B cell (primary cell): ENCODE data around the gene FAM210B. TPM values are rescaled to one million over a fixed set of nuclear protein-coding genes. Genes with fewer than 3 reads are reported as not detected.

Source experiments
- ATAC-seq: fragments of 200-7000 bp; cut with Tn5 transposase; one replicate; pipeline ENCODE4 v1.10.0; 2021; ENCODE audit warnings: low read depth, mild to moderate bottlenecking, moderate number of reproducible peaks, moderate library complexity
- CTCF ChIA-PET: fragments of 350-600 bp; sonication (Branson Sonifier 250); formaldehyde crosslinking; loops from one replicate; lab custom pipeline; 2021; ENCODE audit warnings: antibody characterized with exemption, inconsistent platforms; lab: Charles Lee
- POLR2A ChIA-PET: fragments of 350-600 bp; sonication (Branson Sonifier 250); formaldehyde crosslinking; loops from one replicate; lab custom pipeline; 2021; ENCODE audit warnings: antibody characterized with exemption; lab: Charles Lee
- DNase-seq: peaks from one replicate; pipeline ENCODE4 v3.0.0; 2013
- H2AFZ ChIP-seq: 2 replicates; pipeline ENCODE4 v1.6.1; 2012; ENCODE audit warnings: mild to moderate bottlenecking, low read depth, low read length; ENCODE audit not compliant: insufficient read depth, poor library complexity, severe bottlenecking
- H3K27ac ChIP-seq, 2 donors: 1 replicate in 1 of 2; 2 replicates in 1 of 2; pipeline ENCODE4 v1.5.1; 2012 to 2013; ENCODE audit warnings: low read length in 2 of 2, mild to moderate bottlenecking in 2 of 2, moderate library complexity in 1 of 2
- H3K27me3 ChIP-seq, 4 experiments: fragments of 200-600 bp in 1 of 4; sonication (generic) in 1 of 4; replicated peaks in 1 of 4; 1 replicate in 2 of 4; 2 replicates in 2 of 4; pipeline versions ENCODE4 v1.6.1 to v1.7.0; 2013 to 2016; ENCODE audit warnings: low read length in 3 of 4, mild to moderate bottlenecking in 2 of 4, mixed read lengths in 1 of 4, moderate library complexity in 1 of 4; ENCODE audit not compliant: insufficient read depth in 4 of 4, control insufficient read depth in 3 of 4; ENCODE audit errors: control extremely low read depth in 1 of 4
- H3K36me3 ChIP-seq, 2 experiments: replicated peaks in 1 of 2; 1 replicate in 1 of 2; 2 replicates in 1 of 2; pipeline versions ENCODE4 v1.6.1 to v1.7.1; 2013; ENCODE audit warnings: low read length in 1 of 2; ENCODE audit not compliant: insufficient read depth in 2 of 2, control insufficient read depth in 1 of 2; ENCODE audit errors: control extremely low read depth in 1 of 2, extremely low read depth in 1 of 2
- H3K4me1 ChIP-seq, 2 donors: fragments of 200-600 bp in 1 of 2; sonication (generic) in 1 of 2; 1 replicate in 1 of 2; 2 replicates in 1 of 2; pipeline versions ENCODE4 v1.5.1 to v1.6.1; 2013 to 2017; ENCODE audit warnings: low read length in 2 of 2; ENCODE audit not compliant: control insufficient read depth in 2 of 2, insufficient read depth in 2 of 2
- H3K4me2 ChIP-seq: replicated peaks from 2 replicates; pipeline ENCODE3; 2012; ENCODE audit warnings: mild to moderate bottlenecking, low read depth, low read length; ENCODE audit not compliant: poor library complexity, severe bottlenecking
- H3K4me3 ChIP-seq, 5 experiments: fragments of 200-600 bp in 1 of 5; sonication (generic) in 1 of 5; 1 replicate in 3 of 5; 2 replicates in 2 of 5; pipeline versions ENCODE4 v1.5.1 to v1.7.0; 2011 to 2016; ENCODE audit warnings: low read length in 4 of 5, mild to moderate bottlenecking in 4 of 5, low read depth in 2 of 5, control low read depth in 1 of 5, moderate library complexity in 1 of 5; ENCODE audit not compliant: insufficient read depth in 1 of 5; ENCODE audit errors: control extremely low read depth in 1 of 5, extremely low read depth in 1 of 5
- H3K79me2 ChIP-seq: fragments of 200-600 bp; sonication (generic); one replicate; pipeline ENCODE4 v1.6.0; 2016; ENCODE audit warnings: low read length; ENCODE audit not compliant: control insufficient read depth, insufficient read depth
- H3K9ac ChIP-seq: fragments of 200-600 bp; sonication (generic); 2 replicates; pipeline ENCODE4 v1.6.1; 2017; ENCODE audit warnings: mild to moderate bottlenecking, low read length, moderate library complexity
- H3K9me3 ChIP-seq, 3 donors: one replicate each; pipeline versions ENCODE4 v1.6.1 to v1.7.1; 2013; ENCODE audit warnings: low read length in 2 of 3; ENCODE audit not compliant: control insufficient read depth in 2 of 3, insufficient read depth in 1 of 3; ENCODE audit errors: control extremely low read depth in 1 of 3
- H4K20me1 ChIP-seq: 2 replicates; pipeline ENCODE4 v1.6.0; 2012; ENCODE audit warnings: mild to moderate bottlenecking, low read length; ENCODE audit not compliant: insufficient read depth, control insufficient read depth, poor library complexity, severe bottlenecking
- H3K27ac Mint-ChIP-seq: one replicate; pipeline ENCODE4 v1.8.0; 2021; ENCODE audit warnings: mixed read lengths
- H3K27me3 Mint-ChIP-seq: one replicate; pipeline ENCODE4 v1.8.0; 2021; ENCODE audit warnings: mixed read lengths
- H3K4me1 Mint-ChIP-seq: one replicate; pipeline ENCODE4 v1.8.0; 2021; ENCODE audit warnings: mixed read lengths
- H3K4me3 Mint-ChIP-seq: one replicate; pipeline ENCODE4 v1.8.0; 2021; ENCODE audit warnings: mixed read lengths
- H3K9me3 Mint-ChIP-seq: one replicate; pipeline ENCODE4 v1.8.0; 2022; ENCODE audit warnings: mixed read lengths; ENCODE audit not compliant: insufficient read depth
- CTCF ChIP-seq: fragments of 200-600 bp; IDR thresholded peaks from one replicate; pipeline ENCODE4 v1.8.0; 2022; ENCODE audit warnings: antibody characterized with exemption, mild to moderate bottlenecking
- EZH2 ChIP-seq: IDR thresholded peaks from 2 replicates; pipeline ENCODE4 v1.6.1; 2012; ENCODE audit warnings: borderline replicate concordance, low read depth, mild to moderate bottlenecking, moderate library complexity, low read length; ENCODE audit not compliant: insufficient read depth, poor library complexity, severe bottlenecking
- WGBS: methylation state at CpG from one replicate; pipeline ENCODE4 v1.1.5; 2013; ENCODE audit warnings: missing lambda C conversion rate; ENCODE audit not compliant: insufficient coverage; 5-methylcytosine and 5-hydroxymethylcytosine counted together
- intact Hi-C: fragments of 100-400 bp; cut with micrococcal nuclease; formaldehyde crosslinking; loops from one replicate; pipeline ENCODE4 v1.10.0; 2022
- polyA plus RNA-seq: library from polyadenylated mRNA; depleted of rRNA; stranded (reverse); fragments of >200 nt; gene quantifications from 2 replicates; pipeline ENCODE4 v1.2.3, GENCODE V29; 2012
- total RNA-seq, 2 donors: library from RNA; stranded (reverse); fragments of 120-200 nt in 1 of 2; gene quantifications; 1 replicate in 1 of 2; 2 replicates in 1 of 2; pipeline versions ENCODE4 v1.2.3 to v1.2.4, GENCODE V29; 2013 to 2022

The FAM210B gene
- total and polyA plus RNA-seq, 2 donors (not counting 1 experiment from before 2014, with no cell fraction given): 4.0 to 13.6 TPM

- no peak overlapping the region for H3K27ac ChIP-seq
- H3K4me2 ChIP-seq: no peak overlapping the region
- H3K27me3 Mint-ChIP-seq: no peaks in the 10 kb centered on the region
- CTCF ChIA-PET: no interaction called here
- H4K20me1 ChIP-seq: no peaks in the 10 kb centered on the region
- POLR2A ChIA-PET: no interaction called here
- no peak overlapping the region for H3K27ac Mint-ChIP-seq
- no peaks in the 10 kb centered on the region for H3K79me2 ChIP-seq
- no peaks in the 10 kb centered on the region for H3K9me3 ChIP-seq
- peaks cover 0 to 15% of the 10 kb centered on the region in 2 donors for H3K4me1 ChIP-seq
- H3K4me1 Mint-ChIP-seq: peaks cover 14% of the 10 kb centered on the region
- H3K9me3 Mint-ChIP-seq: no peaks in the 10 kb centered on the region
- no peak overlapping the region for H2AFZ ChIP-seq
- no CpG with 5 or more reads among the region's 8 CpGs for WGBS
- H3K4me3 ChIP-seq: no peak overlapping the region
- H3K4me3 Mint-ChIP-seq: no peak overlapping the region
- H3K9ac ChIP-seq: no peak overlapping the region
- TF ChIP-seq CTCF (no peak), EZH2 (no peak)
- DNase-seq (no peak), ATAC-seq (no peak)
- no peaks in the 10 kb centered on the region for H3K27me3 ChIP-seq
- no peaks in the 10 kb centered on the region for H3K36me3 ChIP-seq
- intact Hi-C loops: no loop called here
Observed at GRCh38 chr20:56361900-56362299, 3.1 kb downstream of the FAM210B start.

GRCh38 chr20:56362833-56363413 lies 4.1 kb downstream of the FAM210B start:
- Mint-ChIP-seq H3K9me3 (no peaks in the 10 kb centered on the region), H3K4me3 (no peak overlapping the region), H3K4me1 (peaks cover 12% of the 10 kb centered on the region), H3K27ac (no peak overlapping the region), H3K27me3 (no peaks in the 10 kb centered on the region)
- no peak overlapping the region for H3K4me2 ChIP-seq
- H3K4me1 ChIP-seq: peaks cover 0 to 15% of the 10 kb centered on the region in 2 donors
- CTCF ChIA-PET: no interaction called here
- no peaks in the 10 kb centered on the region for H3K9me3 ChIP-seq
- H4K20me1 ChIP-seq: no peaks in the 10 kb centered on the region
- POLR2A ChIA-PET: no interaction called here
- ATAC-seq: no peak
- intact Hi-C loops: no loop called here
- no peaks in the 10 kb centered on the region for H3K27me3 ChIP-seq
- no peak for DNase-seq
- H2AFZ ChIP-seq: no peak overlapping the region
- H3K27ac ChIP-seq: no peak overlapping the region
- no peaks in the 10 kb centered on the region for H3K79me2 ChIP-seq
- H3K4me3 ChIP-seq: no peak overlapping the region
- no peak overlapping the region for H3K9ac ChIP-seq
- 30% methylated on average over 2 of the region's 8 CpGs for WGBS
- TF ChIP-seq CTCF (no peak), EZH2 (no peak)
- H3K36me3 ChIP-seq: no peaks in the 10 kb centered on the region
